ENCODE measurements around the gene LAMA5. TPM values are rescaled to one million over a fixed set of nuclear protein-coding genes. Genes with fewer than 3 reads are reported as not detected.

LAMA5 gene
- total and polyA plus RNA-seq, 2 donors (not counting 1 experiment from before 2014, with no cell fraction given): 52.9 to 83.5 TPM

DNA sequence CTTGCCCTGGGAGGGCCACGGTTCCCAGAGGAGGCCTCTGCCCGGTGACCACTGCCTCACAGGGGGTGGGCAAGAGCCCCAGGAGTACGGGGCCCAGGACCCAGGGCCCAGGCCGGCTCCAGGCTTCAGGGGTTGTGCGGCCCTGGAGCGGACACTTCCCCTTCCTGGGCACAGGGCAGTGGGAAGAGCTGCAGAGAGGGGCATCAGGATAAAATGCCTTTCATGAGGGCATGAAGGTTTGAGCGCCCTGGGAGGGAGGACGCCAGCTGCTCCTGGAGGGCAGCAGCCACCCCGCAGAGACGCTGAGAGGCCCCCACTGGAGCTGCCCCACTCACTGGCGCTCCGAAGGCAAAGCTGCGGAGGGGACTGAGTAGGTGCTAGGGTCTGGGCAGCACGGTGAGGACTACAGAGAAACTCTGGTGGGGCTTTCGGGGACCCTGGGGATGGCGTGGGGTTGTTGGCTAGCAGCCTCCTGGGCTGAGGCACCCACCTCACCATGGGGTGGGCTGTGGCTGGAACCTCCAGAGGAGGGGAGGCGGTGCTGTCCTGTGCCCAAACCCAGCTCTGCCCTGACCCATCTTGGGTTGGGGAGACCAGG lies 10.4 kb downstream of the LAMA5 start:
- no peak for ATAC-seq (ENCODE audit: low read depth)
- H3K27me3 ChIP-seq (replicated peaks in 1 of 4; ENCODE audit: control extremely low read depth in 1 of 4, control insufficient read depth in 3 of 4, insufficient read depth in 4 of 4, low read length in 3 of 4): no peaks in the 10 kb centered on the region
- WGBS (ENCODE audit: insufficient coverage): 70% methylated on average over 17 of the region's 17 CpGs

More for the DNA sequence above, 10.4 kb downstream of the LAMA5 start:
- H3K27ac Mint-ChIP-seq: no peak overlapping the region
- no peaks in the 10 kb centered on the region for H3K4me1 Mint-ChIP-seq
- intact Hi-C loops (cut with micrococcal nuclease): no loop called here
- no peak overlapping the region for H3K9ac ChIP-seq (ENCODE audit: low read length)
- H3K9me3 Mint-ChIP-seq (ENCODE audit: insufficient read depth): no peaks in the 10 kb centered on the region
- no peak overlapping the region for H3K4me3 Mint-ChIP-seq
- H3K27me3 Mint-ChIP-seq: no peaks in the 10 kb centered on the region
- H3K79me2 ChIP-seq (ENCODE audit: control insufficient read depth, insufficient read depth, low read length): no peaks in the 10 kb centered on the region
- H2AFZ ChIP-seq (ENCODE audit: insufficient read depth, low read depth, low read length, poor library complexity, severe bottlenecking): no peak overlapping the region
- TF ChIP-seq CTCF (IDR thresholded peaks at IDR 0.05) (no peak), EZH2 (IDR thresholded peaks at IDR 0.05; ENCODE audit: borderline replicate concordance, insufficient read depth, low read depth, low read length, poor library complexity, severe bottlenecking) (no peak)
- H4K20me1 ChIP-seq (ENCODE audit: control insufficient read depth, insufficient read depth, low read length, poor library complexity, severe bottlenecking): no peaks in the 10 kb centered on the region
- H3K27ac ChIP-seq (ENCODE audit: low read length in 2 of 2): no peak overlapping the region
- ChIA-PET POLR2A (no interaction called here), CTCF (interaction anchor here (1.2 kb wide), 1 partner anchor 16 kb away, joined by 3 read pairs; no protein-coding TSS in a partner anchor)
- H3K36me3 ChIP-seq (replicated peaks in 1 of 2; ENCODE audit: control extremely low read depth in 1 of 2, control insufficient read depth in 1 of 2, extremely low read depth in 1 of 2, insufficient read depth in 2 of 2, low read length in 1 of 2): no peaks in the 10 kb centered on the region
- no peaks in the 10 kb centered on the region for H3K9me3 ChIP-seq (ENCODE audit: control extremely low read depth in 1 of 3, control insufficient read depth in 2 of 3, insufficient read depth in 1 of 3, low read length in 2 of 3)
- no peak overlapping the region for H3K4me2 ChIP-seq (replicated peaks; ENCODE audit: low read depth, low read length, poor library complexity, severe bottlenecking)
- no peak overlapping the region for H3K4me3 ChIP-seq (ENCODE audit: control extremely low read depth in 1 of 5, extremely low read depth in 1 of 5, insufficient read depth in 1 of 5, low read depth in 2 of 5, low read length in 4 of 5)
- H3K4me1 ChIP-seq (ENCODE audit: control insufficient read depth in 2 of 2, insufficient read depth in 2 of 2, low read length in 2 of 2): peaks cover 0 to 6% of the 10 kb centered on the region in 2 donors
- no peak for DNase-seq

Data from B cell (primary cell).